Esophagus muscularis mucosa (tissue), 2 donors: ENCODE measurements around the gene KNL1.

Experiments used
- EP300 ChIP-seq: sonication (generic); formaldehyde crosslinking; IDR thresholded peaks from one replicate; pipeline ENCODE4 v1.6.1; 2017; ENCODE audit warnings: antibody characterized with exemption
- POLR2A ChIP-seq: fragments of 450-650 bp; IDR thresholded peaks from one replicate; pipeline ENCODE4 v1.6.1; 2017; ENCODE audit warnings: antibody characterized with exemption, moderate library complexity, mild to moderate bottlenecking, low read depth

DNA sequence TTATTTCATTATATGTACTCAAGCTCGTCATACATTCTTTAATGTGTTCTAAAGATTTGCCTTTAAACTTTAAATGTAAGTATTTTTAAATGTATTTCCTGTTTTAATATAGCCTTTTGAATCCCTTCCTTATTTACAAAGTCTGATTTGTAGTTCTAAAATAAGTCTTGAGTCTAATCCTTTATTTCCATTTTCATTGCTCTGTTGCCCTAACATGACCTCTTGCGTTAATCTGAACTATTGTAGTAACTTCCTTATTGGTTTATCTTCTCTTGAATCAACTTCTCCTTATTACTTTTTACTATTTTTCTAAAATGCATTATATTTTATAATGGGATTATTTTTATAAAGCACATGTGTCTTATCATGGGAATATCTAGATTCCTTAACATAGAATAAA is 24.0 kb downstream of the KNL1 start:
- TF ChIP-seq EP300, result no peak
- no peak for TF ChIP-seq POLR2A
